Neural cell (in vitro differentiated cells): ENCODE data around the gene STAB1.

ENCODE experiments used
- CTCF ChIP-seq: fragments of 450-650 bp; IDR thresholded peaks from 2 replicates; pipeline ENCODE4 v1.5.1; 2014; ENCODE audit warnings: antibody characterized with exemption, mild to moderate bottlenecking, moderate library complexity; ENCODE audit not compliant: poor library complexity, severe bottlenecking
- EP300 ChIP-seq: fragments of 450-650 bp; conservative IDR thresholded peaks from 2 replicates; pipeline ENCODE4 v1.6.1; 2014; ENCODE audit warnings: antibody characterized with exemption, mild to moderate bottlenecking, moderate library complexity; ENCODE audit not compliant: poor library complexity, severe bottlenecking
- EZH2 ChIP-seq: fragments of 200-600, 300-800 bp; shearing (Covaris generic), sonication (generic); IDR thresholded peaks from 2 replicates; pipeline ENCODE4 v1.6.1; 2014; ENCODE audit warnings: antibody characterized with exemption, low read length, borderline replicate concordance, mild to moderate bottlenecking; ENCODE audit not compliant: insufficient read depth, poor library complexity, severe bottlenecking
- MXI1 ChIP-seq: fragments of 450-650 bp; conservative IDR thresholded peaks from 2 replicates; pipeline ENCODE4 v1.6.1; 2014; ENCODE audit warnings: antibody characterized with exemption, mild to moderate bottlenecking; ENCODE audit not compliant: poor library complexity, severe bottlenecking
- POLR2AphosphoS5 ChIP-seq: IDR thresholded peaks from 2 replicates; pipeline ENCODE4 v1.6.1; 2012
- RAD21 ChIP-seq: fragments of 450-650 bp; conservative IDR thresholded peaks from 2 replicates; pipeline ENCODE4 v1.6.1; 2014; ENCODE audit warnings: antibody characterized with exemption, mild to moderate bottlenecking, moderate library complexity
- REST ChIP-seq: IDR thresholded peaks from 2 replicates; pipeline ENCODE4 v1.6.1; 2012; ENCODE audit warnings: borderline replicate concordance
- SMC3 ChIP-seq: fragments of 450-650 bp; conservative IDR thresholded peaks from 2 replicates; pipeline ENCODE4 v1.6.1; 2014; ENCODE audit warnings: antibody characterized with exemption, mild to moderate bottlenecking, moderate library complexity; ENCODE audit not compliant: poor library complexity
- TAF1 ChIP-seq: IDR thresholded peaks from 2 replicates; pipeline ENCODE4 v1.6.1; 2012; ENCODE audit warnings: low read depth

GRCh38 chr3:52479037-52479876 is 15.9 kb upstream of the STAB1 start:
- TF ChIP-seq CTCF (no peak), EZH2 (no peak), EP300 (no peak), TAF1 (no peak), POLR2AphosphoS5 (no peak), SMC3 (no peak), RAD21 (no peak), MXI1 (no peak), REST (no peak)
